H9 (cell line): ENCODE results near the gene ZNF444. TPM values are rescaled to one million over a fixed set of nuclear protein-coding genes. Genes with fewer than 3 reads are reported as not detected.

ENCODE experiments used
- DNase-seq: peaks from one replicate; pipeline ENCODE4 v3.0.0-alpha.2; 2017
- H2AFZ ChIP-seq: one replicate; pipeline ENCODE4 v1.6.1; 2013; ENCODE audit warnings: mild to moderate bottlenecking, low read length, control low read depth, moderate library complexity
- H2AK5ac ChIP-seq: 2 replicates; pipeline ENCODE4 v1.6.1; 2013; ENCODE audit warnings: low read length, control low read depth, mixed read lengths; ENCODE audit not compliant: insufficient read length
- H2BK120ac ChIP-seq: one replicate; pipeline ENCODE4 v1.6.1; 2013; ENCODE audit warnings: low read depth, mild to moderate bottlenecking, low read length, control low read depth, inconsistent platforms; ENCODE audit not compliant: poor library complexity, severe bottlenecking
- H2BK12ac ChIP-seq: 2 replicates; pipeline ENCODE4 v1.6.1; 2013; ENCODE audit warnings: low read length, control low read depth, mixed read lengths, low read depth; ENCODE audit not compliant: insufficient read length
- H2BK15ac ChIP-seq: 2 replicates; pipeline ENCODE4 v1.6.1; 2013; ENCODE audit warnings: low read depth, low read length, control low read depth
- H2BK20ac ChIP-seq: one replicate; pipeline ENCODE4 v1.6.1; 2013; ENCODE audit warnings: low read depth, mild to moderate bottlenecking, low read length, control low read depth, inconsistent platforms; ENCODE audit not compliant: poor library complexity, severe bottlenecking
- H2BK5ac ChIP-seq: 2 replicates; pipeline ENCODE4 v1.6.1; 2013; ENCODE audit warnings: low read length, control low read depth, mixed read lengths; ENCODE audit not compliant: insufficient read length
- H3K14ac ChIP-seq: 2 replicates; pipeline ENCODE4 v1.6.1; 2013; ENCODE audit warnings: low read length, control low read depth; ENCODE audit not compliant: insufficient read depth
- H3K18ac ChIP-seq: 2 replicates; pipeline ENCODE4 v1.6.1; 2013; ENCODE audit warnings: low read depth, mild to moderate bottlenecking, mixed read lengths, low read length, control low read depth; ENCODE audit not compliant: insufficient read length
- H3K23ac ChIP-seq: 2 replicates; pipeline ENCODE4 v1.6.1; 2013; ENCODE audit warnings: low read length, control low read depth, mixed read lengths, low read depth; ENCODE audit not compliant: insufficient read length
- H3K23me2 ChIP-seq: 2 replicates; pipeline ENCODE4 v1.6.1; 2013; ENCODE audit warnings: low read depth, mild to moderate bottlenecking, mixed read lengths, low read length, control low read depth; ENCODE audit not compliant: insufficient read length, poor library complexity, severe bottlenecking
- H3K27ac ChIP-seq: 2 replicates; pipeline ENCODE4 v1.5.1; 2013; ENCODE audit warnings: low read length, control low read depth, mixed read lengths, low read depth; ENCODE audit not compliant: insufficient read length
- H3K27me3 ChIP-seq: 2 replicates; pipeline ENCODE4 v1.6.1; 2013; ENCODE audit warnings: low read length, control low read depth, inconsistent platforms; ENCODE audit not compliant: insufficient read depth
- H3K4ac ChIP-seq: 2 replicates; pipeline ENCODE4 v1.6.1; 2013; ENCODE audit warnings: low read depth, mild to moderate bottlenecking, control low read depth, inconsistent platforms, low read length, moderate library complexity
- H3K4me1 ChIP-seq: 2 replicates; pipeline ENCODE4 v1.6.1; 2013; ENCODE audit warnings: low read length, control low read depth, inconsistent platforms; ENCODE audit not compliant: insufficient read depth
- H3K4me2 ChIP-seq: 2 replicates; pipeline ENCODE4 v1.6.1; 2013; ENCODE audit warnings: low read length, control low read depth, mixed read lengths; ENCODE audit not compliant: insufficient read length, insufficient read depth
- H3K56ac ChIP-seq: 2 replicates; pipeline ENCODE4 v1.6.1; 2013; ENCODE audit warnings: low read depth, mild to moderate bottlenecking, mixed read lengths, low read length, control low read depth; ENCODE audit not compliant: insufficient read length
- H3K79me1 ChIP-seq: 2 replicates; pipeline ENCODE4 v1.6.1; 2013; ENCODE audit warnings: low read depth, mild to moderate bottlenecking, moderate library complexity, low read length, control low read depth, inconsistent platforms; ENCODE audit not compliant: insufficient read depth, poor library complexity, severe bottlenecking
- H3K79me2 ChIP-seq: 2 replicates; pipeline ENCODE4 v1.6.1; 2013; ENCODE audit warnings: low read length, control low read depth, inconsistent platforms; ENCODE audit not compliant: insufficient read depth
- H3K9ac ChIP-seq: 2 replicates; pipeline ENCODE4 v1.6.1; 2013; ENCODE audit warnings: low read length, control low read depth, mixed read lengths; ENCODE audit not compliant: insufficient read length; ENCODE audit errors: extremely low read depth
- H3K9me3 ChIP-seq: one replicate; pipeline ENCODE4 v1.6.1; 2013; ENCODE audit warnings: low read depth, low read length, inconsistent platforms; ENCODE audit not compliant: control insufficient read depth
- H3T11ph ChIP-seq: one replicate; pipeline ENCODE4 v1.6.1; 2013; ENCODE audit warnings: mild to moderate bottlenecking, low read length, control low read depth, inconsistent platforms
- H4K20me1 ChIP-seq: one replicate; pipeline ENCODE4 v1.6.1; 2013; ENCODE audit not compliant: control insufficient read depth, insufficient read length, insufficient read depth
- H4K5ac ChIP-seq: 2 replicates; pipeline ENCODE4 v1.6.1; 2013; ENCODE audit warnings: low read depth, mild to moderate bottlenecking, mixed read lengths, low read length, control low read depth; ENCODE audit not compliant: insufficient read length
- H4K8ac ChIP-seq: replicated peaks from 2 replicates; pipeline ENCODE4 v1.6.1; 2013; ENCODE audit warnings: low read length, control low read depth, mixed read lengths, low read depth; ENCODE audit not compliant: insufficient read length
- H4K91ac ChIP-seq: 2 replicates; pipeline ENCODE4 v1.6.1; 2013; ENCODE audit warnings: low read depth, mild to moderate bottlenecking, moderate library complexity, mixed read lengths, low read length, control low read depth; ENCODE audit not compliant: insufficient read length
- H3K27ac Mint-ChIP-seq, 3 experiments: 2 replicates in 2 of 3; 3 replicates in 1 of 3; pipeline ENCODE4 v1.8.0; 2020 to 2021; ENCODE audit warnings: mixed read lengths in 3 of 3, mild to moderate bottlenecking in 1 of 3, moderate library complexity in 1 of 3
- H3K27me3 Mint-ChIP-seq: 2 replicates; pipeline ENCODE4 v1.8.0; 2021; ENCODE audit warnings: low read depth, mild to moderate bottlenecking, moderate library complexity, mixed read lengths
- H3K36me3 Mint-ChIP-seq, 3 experiments: 2 replicates in 2 of 3; 3 replicates in 1 of 3; pipeline ENCODE4 v1.8.0; 2020 to 2021; ENCODE audit warnings: low read depth in 3 of 3, mixed read lengths in 3 of 3; ENCODE audit not compliant: insufficient read depth in 1 of 3
- H3K4me1 Mint-ChIP-seq, 2 experiments: 2 replicates each; pipeline ENCODE4 v1.8.0; 2020; ENCODE audit warnings: mixed read lengths in 2 of 2
- H3K4me3 Mint-ChIP-seq, 2 experiments: 2 replicates in 1 of 2; 3 replicates in 1 of 2; pipeline ENCODE4 v1.8.0; 2020 to 2021; ENCODE audit warnings: mild to moderate bottlenecking in 2 of 2, mixed read lengths in 2 of 2, moderate library complexity in 1 of 2
- H3K9me3 Mint-ChIP-seq, 2 experiments: 2 replicates in 1 of 2; 3 replicates in 1 of 2; pipeline ENCODE4 v1.8.0; 2020; ENCODE audit warnings: mild to moderate bottlenecking in 2 of 2, mixed read lengths in 2 of 2, moderate library complexity in 1 of 2
- CTCF ChIP-seq: fragments of 200-600 bp; sonication (generic); conservative IDR thresholded peaks from 3 replicates; pipeline ENCODE4 v1.8.0; 2021; ENCODE audit warnings: antibody characterized with exemption, mild to moderate bottlenecking
- WGBS: extraction: QIAGEN DNeasy Blood & Tissue Kit; methylation state at CpG from one replicate; pipeline ENCODE4 v1.1.7; 2013; ENCODE audit warnings: missing lambda C conversion rate, low lambda C conversion rate, mixed read lengths; ENCODE audit not compliant: insufficient read length; ENCODE audit errors: extremely low coverage; 5-methylcytosine and 5-hydroxymethylcytosine counted together
- total RNA-seq: library from RNA; stranded (reverse); gene quantifications from 2 replicates; pipeline ENCODE4 v1.2.1, GENCODE V29; 2021

The ZNF444 gene
- total RNA-seq, 1 experiment from 2014 or later: 49.7 TPM

GRCh38 chr19:56117889-56118288 is 23.2 kb upstream of the ZNF444 start:
- H3K4me1 Mint-ChIP-seq: peaks cover 50 to 54% of the 10 kb centered on the region in 2 experiments

More at GRCh38 chr19:56117889-56118288, 23.2 kb upstream of the ZNF444 start:
- no peak overlapping the region for H3K56ac ChIP-seq
- H3K23me2 ChIP-seq: peaks cover 7% of the 10 kb centered on the region
- H2AK5ac ChIP-seq: no peak overlapping the region
- no peak overlapping the region for H3K27ac ChIP-seq
- H3K4me3 Mint-ChIP-seq: no peak overlapping the region
- H3K4me1 ChIP-seq: peaks cover 8% of the 10 kb centered on the region
- DNase-seq: no peak
- H4K5ac ChIP-seq: no peak overlapping the region
- H4K20me1 ChIP-seq: no peaks in the 10 kb centered on the region
- no peak overlapping the region for H3K14ac ChIP-seq
- no peaks in the 10 kb centered on the region; a peak in 1 of 5 replicates for H3K9me3 Mint-ChIP-seq
- no peak for TF ChIP-seq CTCF
- no peak overlapping the region for H4K8ac ChIP-seq
- no peaks in the 10 kb centered on the region for H3K9me3 ChIP-seq
- H2BK5ac ChIP-seq: no peak overlapping the region
- no peak overlapping the region for H3K4ac ChIP-seq
- peaks cover 8 to 16% (median 11%) of the 10 kb centered on the region in 3 experiments for H3K36me3 Mint-ChIP-seq
- H3K18ac ChIP-seq: no peak overlapping the region
- peak overlapping the region in 2 of 3 experiments; percentile 67 to 68; a peak in 2 of 7 replicates for H3K27ac Mint-ChIP-seq
- H2BK20ac ChIP-seq: no peak overlapping the region
- H4K91ac ChIP-seq: no peak overlapping the region
- H3T11ph ChIP-seq: no peak overlapping the region
- H2BK15ac ChIP-seq: no peak overlapping the region
- peaks cover 65% of the 10 kb centered on the region for H3K79me2 ChIP-seq
- H3K79me1 ChIP-seq: peaks cover 8% of the 10 kb centered on the region
- no peaks in the 10 kb centered on the region for H3K27me3 ChIP-seq
- H3K9ac ChIP-seq: no peak overlapping the region
- H2BK120ac ChIP-seq: no peak overlapping the region
- H3K23ac ChIP-seq: no peak overlapping the region
- H2AFZ ChIP-seq: no peak overlapping the region
- no peak overlapping the region for H3K4me2 ChIP-seq
- WGBS: no CpG with 5 or more reads among the region's 9 CpGs
- no peaks in the 10 kb centered on the region; the same call in 1 of the 2 replicates for H3K27me3 Mint-ChIP-seq
- no peak overlapping the region for H2BK12ac ChIP-seq
